Adipose tissue (tissue), 3 donors: ENCODE results near the gene TIMM17A. TPM values are rescaled to one million over a fixed set of nuclear protein-coding genes. Genes with fewer than 3 reads are reported as not detected.

Source experiments
- H3K27ac ChIP-seq: one replicate; pipeline ENCODE4 v1.5.1; 2013; ENCODE audit warnings: low read depth, low read length
- WGBS, 3 donors: extraction: QIAGEN DNeasy Blood & Tissue Kit; methylation state at CpG; one replicate each; pipeline ENCODE4 v1.1.7; 2013; 5-methylcytosine and 5-hydroxymethylcytosine counted together
- polyA plus RNA-seq, 3 donors: library from polyadenylated mRNA; stranded (reverse); fragments of 200-250 nt; gene quantifications; one replicate each; pipeline ENCODE4 v1.2.3, GENCODE V29; 2013
- donor health status: healthy with polysubstance abuse.
- donor health status: Bipolar disorder and iron deficiency.
- donor health status: healthy.

The TIMM17A gene
- polyA plus RNA-seq: 10 to 100 TPM; 19.2 to 44.6 (median 38.0) TPM

GRCh38 chr1:201955009-201955728, at the start of gene TIMM17A:
Gene TIMM17A, plus strand, starts transcription at chr1:201955503. Its CDS starts 24 bp downstream, at chr1:201955527.
- 0 to 1% (median 1%) methylated on average over 43 of the region's 43 CpGs for WGBS, 3 donors
- H3K27ac ChIP-seq: peak within 1 kb of the TSS; percentile 28

- WGBS, 3 donors: 82 to 91% (median 91%) methylated on average over 3 of the region's 3 CpGs
- H3K27ac ChIP-seq: peak overlapping the region; percentile 21
Observed at GRCh38 chr1:201906336-201906735, 49.0 kb upstream of the TIMM17A start.

GRCh38 chr1:201907621-201908020, 47.7 kb upstream of the TIMM17A start:
- H3K27ac ChIP-seq: no peak overlapping the region
- 90 to 94% (median 90%) methylated on average over 6 of the region's 6 CpGs for WGBS, 3 donors

GRCh38 chr1:201911826-201912571, 43.3 kb upstream of the TIMM17A start:
- H3K27ac ChIP-seq: no peak overlapping the region

GRCh38 chr1:201912832-201913231, 42.5 kb upstream of the TIMM17A start:
- H3K27ac ChIP-seq: no peak overlapping the region
- 60 to 66% (median 61%) methylated on average over 5 of the region's 5 CpGs for WGBS, 3 donors

More at GRCh38 chr1:201911826-201912571, 43.3 kb upstream of the TIMM17A start:
- 76 to 80% (median 80%) methylated on average over 4 of the region's 4 CpGs for WGBS, 3 donors

GRCh38 chr1:201914456-201915235, 40.7 kb upstream of the TIMM17A start:
- WGBS, 3 donors: 65 to 72% (median 69%) methylated on average over 14 of the region's 14 CpGs
- no peak overlapping the region for H3K27ac ChIP-seq

GRCh38 chr1:201916649-201917249, 38.6 kb upstream of the TIMM17A start:
- WGBS, 3 donors: 29 to 38% (median 30%) methylated on average over 11 of the region's 11 CpGs

GRCh38 chr1:201917362-201918033, 37.8 kb upstream of the TIMM17A start:
- WGBS, 3 donors: 64 to 78% (median 73%) methylated on average over 7 of the region's 7 CpGs
- peak overlapping the region; percentile 19 for H3K27ac ChIP-seq

More at GRCh38 chr1:201916649-201917249, 38.6 kb upstream of the TIMM17A start:
- no peak overlapping the region for H3K27ac ChIP-seq

- H3K27ac ChIP-seq: peak overlapping the region; percentile 19
- 74 to 82% (median 81%) methylated on average over 5 of the region's 5 CpGs for WGBS, 3 donors
Observed at GRCh38 chr1:201918343-201918742, 37.0 kb upstream of the TIMM17A start.

GRCh38 chr1:201921952-201922558, 33.2 kb upstream of the TIMM17A start:
- H3K27ac ChIP-seq: no peak overlapping the region
- WGBS, 3 donors: 89 to 94% (median 93%) methylated on average over 3 of the region's 3 CpGs

- H3K27ac ChIP-seq: no peak overlapping the region
- 61 to 81% (median 67%) methylated on average over 2 of the region's 2 CpGs for WGBS, 3 donors
Observed at GRCh38 chr1:201925301-201925567, 30.1 kb upstream of the TIMM17A start.

GRCh38 chr1:201925981-201926645, 29.2 kb upstream of the TIMM17A start:
- H3K27ac ChIP-seq: no peak overlapping the region
- 66 to 80% (median 70%) methylated on average over 5 of the region's 5 CpGs for WGBS, 3 donors

GRCh38 chr1:201928266-201928665, 27.0 kb upstream of the TIMM17A start:
- 90 to 95% (median 92%) methylated on average over 3 of the region's 3 CpGs for WGBS, 3 donors
- no peak overlapping the region for H3K27ac ChIP-seq

- H3K27ac ChIP-seq: no peak overlapping the region
- WGBS, 3 donors: 70 to 81% (median 74%) methylated on average over 4 of the region's 4 CpGs
Observed at GRCh38 chr1:201930137-201930536, 25.2 kb upstream of the TIMM17A start.

- WGBS, 3 donors: 64 to 76% (median 73%) methylated on average over 5 of the region's 5 CpGs
Observed at GRCh38 chr1:201930803-201931202, 24.5 kb upstream of the TIMM17A start.

GRCh38 chr1:201933840-201934430, 21.4 kb upstream of the TIMM17A start:
- 33 to 58% (median 46%) methylated on average over 5 of the region's 5 CpGs for WGBS, 3 donors
- no peak overlapping the region for H3K27ac ChIP-seq

More at GRCh38 chr1:201930803-201931202, 24.5 kb upstream of the TIMM17A start:
- no peak overlapping the region for H3K27ac ChIP-seq
